Mononuclear cell (primary cell): Measurements from ENCODE around the gene NAT10. TPM values are rescaled to one million over a fixed set of nuclear protein-coding genes. Genes with fewer than 3 reads are reported as not detected.

ENCODE experiments used
- H3K27me3 ChIP-seq: 2 replicates; pipeline ENCODE4 v1.6.0; 2011; ENCODE audit warnings: low read length, control low read depth; ENCODE audit not compliant: insufficient read depth
- H3K4me1 ChIP-seq: 2 replicates; pipeline ENCODE4 v1.5.1; 2011; ENCODE audit warnings: mild to moderate bottlenecking, low read length, control low read depth; ENCODE audit not compliant: insufficient read depth
- H3K4me3 ChIP-seq: 2 replicates; pipeline ENCODE4 v1.5.1; 2011; ENCODE audit warnings: mild to moderate bottlenecking, low read length, moderate library complexity
- H3K9me3 ChIP-seq: 2 replicates; pipeline ENCODE4 v1.5.1; 2011; ENCODE audit warnings: low read depth, mild to moderate bottlenecking, control low read depth, low read length
- total RNA-seq: library from RNA; depleted of rRNA; stranded (reverse); fragments of >200 nt; gene quantifications from one replicate; pipeline ENCODE4 v1.2.3, GENCODE V29; 2012

The NAT10 gene
- total RNA-seq, 1 donor, result 21.2 TPM

DNA sequence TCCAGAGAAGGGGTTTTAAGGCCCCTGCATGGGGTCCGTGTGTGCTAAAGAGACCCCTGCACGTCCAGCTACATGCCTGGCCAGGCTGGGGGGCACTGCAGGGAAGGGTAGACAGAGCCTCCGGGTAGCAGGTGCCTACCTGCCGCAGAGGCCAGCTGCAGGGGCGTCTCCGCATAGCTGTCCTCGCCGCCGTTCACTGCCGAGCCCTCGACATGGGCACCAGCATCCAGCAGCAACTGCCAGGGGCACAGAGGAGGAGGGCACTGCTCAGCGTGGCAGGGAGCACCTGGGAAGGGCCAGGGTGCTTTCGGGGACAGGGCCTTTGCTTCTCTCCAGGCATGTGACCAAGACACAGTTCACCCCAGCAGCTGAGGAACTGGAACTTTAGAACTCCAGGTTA is 59.7 kb downstream of the NAT10 start:
- H3K9me3 ChIP-seq, result no peaks in the 10 kb centered on the region
- H3K4me1 ChIP-seq, result no peaks in the 10 kb centered on the region
- H3K27me3 ChIP-seq, result no peaks in the 10 kb centered on the region
- no peak overlapping the region for H3K4me3 ChIP-seq

GRCh38 chr11:34165786-34166555 is 60.5 kb downstream of the NAT10 start:
- no peak overlapping the region for H3K4me3 ChIP-seq
- H3K9me3 ChIP-seq, result no peaks in the 10 kb centered on the region
- H3K4me1 ChIP-seq, result no peaks in the 10 kb centered on the region
- H3K27me3 ChIP-seq, result no peaks in the 10 kb centered on the region

GRCh38 chr11:34166806-34167740 is 61.6 kb downstream of the NAT10 start:
- Histone ChIP-seq H3K4me1 (no peaks in the 10 kb centered on the region), H3K27me3 (no peaks in the 10 kb centered on the region), H3K9me3 (no peaks in the 10 kb centered on the region), H3K4me3 (no peak overlapping the region)

- Histone ChIP-seq H3K4me1 (no peaks in the 10 kb centered on the region), H3K27me3 (no peaks in the 10 kb centered on the region), H3K9me3 (no peaks in the 10 kb centered on the region), H3K4me3 (no peak overlapping the region)
These were observed 62.5 kb downstream of the NAT10 start for GRCh38 chr11:34167961-34168360.

- no peaks in the 10 kb centered on the region for H3K27me3 ChIP-seq
- no peaks in the 10 kb centered on the region for H3K9me3 ChIP-seq
- H3K4me3 ChIP-seq, result no peak overlapping the region
- H3K4me1 ChIP-seq, result peaks cover under 1% of the 10 kb centered on the region
These were observed 63.4 kb downstream of the NAT10 start for GRCh38 chr11:34168642-34169420.

GRCh38 chr11:34169686-34170085 is 64.3 kb downstream of the NAT10 start:
- peaks cover 9% of the 10 kb centered on the region for H3K4me1 ChIP-seq
- H3K27me3 ChIP-seq, result no peaks in the 10 kb centered on the region
- H3K4me3 ChIP-seq, result no peak overlapping the region
- no peaks in the 10 kb centered on the region for H3K9me3 ChIP-seq

GRCh38 chr11:34173050-34173449 is 67.6 kb downstream of the NAT10 start:
- no peaks in the 10 kb centered on the region for H3K27me3 ChIP-seq
- no peak overlapping the region for H3K4me3 ChIP-seq
- no peaks in the 10 kb centered on the region for H3K9me3 ChIP-seq
- peaks cover 11% of the 10 kb centered on the region for H3K4me1 ChIP-seq

GRCh38 chr11:34174412-34175041 is 69.1 kb downstream of the NAT10 start:
- Histone ChIP-seq H3K27me3 (no peaks in the 10 kb centered on the region), H3K4me1 (peaks cover 11% of the 10 kb centered on the region), H3K4me3 (no peak overlapping the region), H3K9me3 (no peaks in the 10 kb centered on the region)

- no peak overlapping the region for H3K4me3 ChIP-seq
- no peaks in the 10 kb centered on the region for H3K27me3 ChIP-seq
- H3K9me3 ChIP-seq, result no peaks in the 10 kb centered on the region
- H3K4me1 ChIP-seq, result peaks cover 11% of the 10 kb centered on the region
These were observed 70.0 kb downstream of the NAT10 start for GRCh38 chr11:34175284-34176019.

DNA sequence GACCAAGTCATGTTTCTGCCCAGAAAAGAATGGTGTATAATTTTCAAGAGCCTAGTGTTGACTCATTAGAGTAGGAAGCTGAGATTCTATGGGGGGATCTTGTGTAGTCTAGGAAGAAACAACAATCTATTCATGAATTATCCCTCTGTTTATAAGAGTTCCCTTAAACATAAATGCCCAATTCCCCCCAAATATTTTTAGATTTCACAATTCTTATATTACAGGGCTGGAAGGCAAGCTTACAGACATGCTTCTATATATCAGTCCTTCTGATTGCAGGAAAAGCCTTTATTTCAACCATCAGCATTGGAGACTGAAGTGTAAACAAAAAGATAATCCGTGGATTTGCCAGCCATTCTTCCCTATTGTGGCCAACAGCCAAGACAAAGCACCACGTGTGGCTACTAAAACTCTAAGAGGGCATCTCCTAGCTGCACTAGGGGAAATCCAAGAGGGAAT is 71.4 kb downstream of the NAT10 start:
- peaks cover 21% of the 10 kb centered on the region for H3K4me1 ChIP-seq
- H3K27me3 ChIP-seq, result no peaks in the 10 kb centered on the region
- H3K4me3 ChIP-seq, result no peak overlapping the region
- H3K9me3 ChIP-seq, result no peaks in the 10 kb centered on the region

DNA sequence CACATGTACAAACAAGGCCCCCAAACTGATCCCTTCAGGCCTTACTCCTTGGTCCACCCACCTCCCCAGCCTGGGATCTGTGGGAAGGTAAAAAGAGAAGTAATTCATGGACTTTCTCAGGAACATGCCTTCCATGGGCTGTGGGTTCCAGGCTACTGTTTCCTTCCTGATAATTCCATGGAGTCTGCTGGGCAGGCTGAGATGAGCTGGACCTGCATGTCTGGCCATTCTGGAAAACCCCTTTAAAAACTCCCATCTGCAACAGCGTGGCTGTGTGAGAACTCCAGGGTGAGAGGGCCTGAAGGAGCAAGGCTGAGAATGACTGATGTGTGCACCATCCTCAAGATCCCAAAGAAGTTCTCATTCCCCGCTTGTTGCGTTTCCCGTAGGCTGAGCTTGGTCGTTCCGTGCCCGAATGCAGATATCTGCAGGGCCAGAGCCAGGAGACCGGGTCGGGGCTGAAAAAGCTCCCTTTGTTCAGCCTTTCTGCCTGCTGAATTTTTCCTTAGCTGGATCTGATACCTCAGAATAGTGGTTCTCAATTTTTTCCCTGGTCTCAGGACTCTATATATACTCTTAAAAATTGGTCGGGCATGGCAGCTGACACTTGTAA is 72.9 kb downstream of the NAT10 start:
- no peaks in the 10 kb centered on the region for H3K9me3 ChIP-seq
- peaks cover 21% of the 10 kb centered on the region for H3K4me1 ChIP-seq
- H3K4me3 ChIP-seq, result no peak overlapping the region
- no peaks in the 10 kb centered on the region for H3K27me3 ChIP-seq

- H3K4me1 ChIP-seq, result peaks cover 18% of the 10 kb centered on the region
- no peaks in the 10 kb centered on the region for H3K27me3 ChIP-seq
- H3K9me3 ChIP-seq, result no peaks in the 10 kb centered on the region
- no peak overlapping the region for H3K4me3 ChIP-seq
These were observed 73.7 kb downstream of the NAT10 start for GRCh38 chr11:34179026-34179675.

DNA sequence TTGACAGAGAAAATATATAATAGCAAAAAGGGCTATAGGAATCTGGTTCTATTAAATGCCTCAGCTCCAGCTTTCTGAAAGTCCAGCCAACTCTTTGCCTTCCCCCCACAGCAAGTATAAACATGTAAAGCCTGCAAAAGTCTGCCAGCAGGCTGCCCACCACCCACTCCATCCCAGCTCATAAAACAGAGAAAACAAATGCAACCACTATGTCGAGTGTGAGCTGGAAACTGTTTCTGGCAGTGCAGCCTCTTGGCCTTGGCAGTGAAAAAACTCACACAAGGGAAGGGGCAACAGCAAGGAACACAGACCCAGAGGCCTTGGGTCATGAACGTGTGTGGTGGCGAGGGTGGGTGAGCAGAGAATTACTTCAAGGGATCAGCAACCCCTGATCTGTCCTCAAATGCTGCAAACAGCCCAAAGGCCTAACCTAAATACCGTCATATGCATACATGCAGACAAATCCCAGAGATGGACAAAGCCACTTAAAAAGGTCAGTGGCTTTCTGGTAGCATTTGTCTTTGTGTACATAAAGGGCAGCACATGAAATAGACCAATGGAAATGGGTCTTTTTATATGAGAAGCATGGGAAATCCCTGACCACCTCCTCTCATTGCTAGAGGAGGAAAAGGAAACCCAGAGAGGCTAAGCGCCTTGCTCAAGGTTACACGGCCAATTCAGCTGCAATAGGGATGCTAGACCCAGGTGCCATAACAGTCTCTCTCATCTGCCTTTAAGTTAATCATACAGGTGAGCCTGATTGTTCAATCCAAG is 74.8 kb downstream of the NAT10 start:
- Histone ChIP-seq H3K9me3 (no peaks in the 10 kb centered on the region), H3K4me1 (peaks cover 11% of the 10 kb centered on the region), H3K27me3 (no peaks in the 10 kb centered on the region), H3K4me3 (no peak overlapping the region)
